ENCODE measurements around the gene ADPRH.
"Not testable (repeated sequence)": the region's sequence is repeated elsewhere in the genome, so short reads cannot be mapped to it uniquely, and the experiment has no call there.

ADPRH gene

DNA sequence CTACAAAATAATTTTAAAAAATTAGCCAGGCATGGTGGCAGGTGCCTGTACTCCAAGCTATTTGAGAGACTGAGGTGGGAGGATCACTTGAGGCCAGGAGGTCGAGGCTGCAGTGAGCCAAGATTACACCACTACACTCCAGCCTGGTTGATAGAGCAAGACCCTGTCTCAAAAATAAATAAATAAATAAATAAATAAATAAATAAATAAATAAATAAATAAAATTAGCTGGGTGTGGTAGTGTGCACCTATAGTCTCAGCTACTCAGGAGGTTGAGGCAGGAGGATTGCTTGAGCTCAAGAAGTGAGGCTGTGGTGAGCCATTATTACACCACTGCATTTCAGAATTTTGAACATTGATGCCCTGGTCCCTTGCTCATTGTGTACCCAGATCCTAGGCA, 15.6 kb downstream of the ADPRH start:
- not testable (repeated sequence) for DNase-seq (ENCODE audit: low read depth, low spot score); H3K27ac ChIP-seq

DNA sequence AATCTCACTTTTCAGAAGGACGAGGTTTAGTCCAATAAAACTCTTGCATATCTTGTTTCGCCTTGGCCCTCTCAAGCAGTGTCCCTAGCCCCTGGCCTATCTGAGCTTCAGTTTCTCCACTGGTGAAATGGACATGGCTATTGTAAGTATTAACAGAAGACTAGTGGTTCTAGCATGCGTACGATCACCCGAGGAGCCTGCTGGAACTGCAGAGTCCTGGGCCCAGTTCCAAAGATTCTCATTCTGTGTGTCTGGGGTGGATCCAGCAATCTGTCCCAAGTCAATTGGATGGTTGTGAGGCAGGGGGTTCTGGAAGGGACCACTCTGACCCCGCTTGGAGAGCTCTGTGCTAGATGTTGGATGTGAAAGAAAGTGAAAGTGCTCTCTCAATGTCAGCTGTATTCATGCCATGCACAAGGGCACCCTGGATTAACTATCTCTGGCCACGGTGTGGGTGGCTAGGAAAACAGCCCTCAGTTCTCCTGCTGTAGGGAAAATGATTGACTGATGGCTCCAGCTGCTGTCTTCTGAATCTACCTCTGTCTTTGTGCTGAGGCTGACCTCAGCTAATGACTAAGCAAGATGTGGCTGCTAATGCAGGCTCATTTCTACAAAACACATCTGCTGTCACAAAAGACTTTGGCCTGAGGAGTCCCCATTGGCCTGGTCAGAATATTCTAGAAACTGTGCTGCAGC, 16.5 kb downstream of the ADPRH start:
- no peak for DNase-seq (ENCODE audit: low read depth, low spot score)
- H3K27ac ChIP-seq = no peak overlapping the region

DNA sequence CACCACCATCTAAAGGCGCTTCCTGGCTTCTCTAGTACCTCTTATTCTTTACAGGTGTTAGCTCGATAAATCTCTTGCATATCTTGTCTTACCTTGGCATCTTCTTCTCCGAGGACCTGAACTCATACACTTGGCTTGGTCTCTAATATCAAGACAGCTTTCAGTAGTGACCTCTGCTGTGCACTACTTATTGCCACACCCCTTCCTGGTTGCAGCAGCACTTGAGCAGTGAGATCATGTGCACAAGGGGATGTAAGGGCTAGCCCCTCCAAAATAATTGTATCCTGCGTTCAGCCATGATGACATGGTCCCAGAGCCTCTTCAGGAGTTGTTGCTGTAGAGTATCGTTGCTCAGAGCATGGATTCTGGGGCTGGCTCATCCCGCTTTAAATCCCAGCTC, 17.1 kb downstream of the ADPRH start:
- no peak overlapping the region for H3K27ac ChIP-seq
- no peak for DNase-seq (ENCODE audit: low read depth, low spot score)

DNA sequence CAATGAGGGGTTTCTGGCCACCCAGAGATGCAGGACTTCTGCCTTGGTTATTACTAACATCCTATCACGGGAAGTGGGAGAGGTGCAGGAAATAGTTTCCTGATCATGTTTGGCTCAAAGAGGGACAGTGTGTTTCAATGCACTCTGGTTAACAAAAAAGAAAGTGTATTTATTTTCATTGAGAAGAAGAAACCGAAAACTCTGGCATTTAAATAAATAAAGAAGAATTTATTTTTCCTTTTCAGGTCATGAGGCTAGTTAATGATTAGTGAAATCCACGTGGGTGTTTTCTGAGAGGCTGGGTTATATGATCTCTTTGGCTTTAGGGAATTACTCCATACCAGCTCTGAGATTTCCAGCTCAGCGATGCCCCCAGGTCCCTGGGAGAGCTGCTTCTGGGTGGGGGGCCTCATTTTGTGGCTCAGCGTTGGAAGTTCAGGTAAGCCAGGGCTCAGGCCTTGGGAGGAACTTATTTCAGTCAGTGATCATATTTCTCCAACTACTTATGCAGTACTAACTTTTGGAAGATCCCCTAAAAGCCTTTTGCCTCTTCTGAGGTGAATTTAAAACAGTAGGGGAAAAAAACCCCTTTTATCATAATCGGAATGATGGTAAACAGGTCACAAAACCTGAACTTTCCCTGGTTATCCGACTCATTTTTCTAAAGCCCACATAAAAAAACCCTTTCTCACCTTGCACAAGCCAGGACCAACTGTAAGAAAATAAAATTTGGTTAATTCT, 18.4 kb downstream of the ADPRH start, which contains the start of gene PLA1A:
Gene PLA1A, plus strand, starts transcription at position 338 of the 741 bp plus-strand sequence. Its CDS starts 29 bp downstream, at position 367.
- DNase-seq (ENCODE audit: low read depth, low spot score) = no peak
- no peak within 1 kb of the TSS for H3K27ac ChIP-seq

DNA sequence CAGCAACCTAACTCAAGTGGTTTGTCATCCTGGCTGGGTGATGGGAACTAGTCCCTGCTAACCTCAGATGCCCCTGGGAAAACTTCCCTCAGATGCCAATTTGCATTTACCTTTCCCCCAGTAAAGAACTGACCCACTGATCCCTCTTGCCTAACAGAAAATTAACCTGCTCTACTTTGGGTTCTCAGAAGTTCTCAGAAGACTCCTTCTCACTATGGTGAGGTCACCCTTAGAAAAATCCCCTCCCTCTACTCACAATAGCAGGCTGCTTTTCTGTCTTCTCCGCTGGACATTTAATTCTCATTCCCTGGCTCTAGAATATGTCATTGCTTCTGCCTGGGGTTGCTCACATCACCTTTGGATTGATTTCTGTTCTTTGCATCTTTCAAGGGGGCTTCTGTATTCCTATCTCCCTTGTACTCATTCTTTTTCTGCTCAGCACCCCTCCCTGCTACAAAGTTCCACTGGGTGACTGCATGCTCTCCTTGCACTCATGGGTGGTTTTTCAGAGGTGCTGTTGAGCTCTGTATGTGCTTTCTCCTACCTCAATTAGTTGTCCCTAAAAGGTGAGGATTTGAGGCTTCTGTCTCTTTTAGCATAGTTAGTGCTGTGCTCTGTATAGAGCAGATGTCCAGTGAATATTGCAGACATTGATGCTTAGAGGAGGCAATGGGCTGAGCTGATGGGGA, 19.3 kb downstream of the ADPRH start:
- no peak for DNase-seq (ENCODE audit: low read depth, low spot score)
- H3K27ac ChIP-seq = no peak overlapping the region

DNA sequence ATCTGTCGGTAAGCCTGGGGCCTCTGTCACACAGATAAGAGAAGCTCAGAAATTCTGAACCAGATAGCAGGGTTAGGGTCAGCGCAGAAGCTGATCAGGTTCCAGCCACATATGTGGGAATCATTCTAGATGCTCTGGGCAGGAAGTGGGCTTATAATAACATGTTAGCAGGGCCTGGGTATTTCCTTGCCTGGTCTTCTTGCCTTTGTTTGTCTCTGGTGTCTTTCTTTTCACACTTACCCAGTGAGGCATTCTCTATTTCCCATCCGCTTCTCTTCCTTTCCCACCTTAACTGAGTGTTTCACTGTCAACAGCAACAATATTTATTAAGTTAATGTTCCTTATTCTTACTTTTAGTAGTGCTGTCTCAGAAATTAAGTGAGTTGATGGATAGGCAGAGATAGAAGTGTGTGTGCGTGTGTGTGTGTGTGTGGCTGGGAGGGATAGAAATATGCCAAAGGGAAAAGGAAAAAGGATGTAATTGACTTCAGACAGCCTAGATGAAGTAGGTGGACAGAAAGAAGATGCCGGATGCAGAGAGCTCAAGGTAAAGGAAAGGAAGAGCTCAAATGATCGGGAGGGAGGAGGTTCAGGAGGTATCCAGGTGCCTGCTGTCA, 20.4 kb downstream of the ADPRH start:
- H3K27ac ChIP-seq = no peak overlapping the region
- DNase-seq (ENCODE audit: low read depth, low spot score) = no peak

DNA sequence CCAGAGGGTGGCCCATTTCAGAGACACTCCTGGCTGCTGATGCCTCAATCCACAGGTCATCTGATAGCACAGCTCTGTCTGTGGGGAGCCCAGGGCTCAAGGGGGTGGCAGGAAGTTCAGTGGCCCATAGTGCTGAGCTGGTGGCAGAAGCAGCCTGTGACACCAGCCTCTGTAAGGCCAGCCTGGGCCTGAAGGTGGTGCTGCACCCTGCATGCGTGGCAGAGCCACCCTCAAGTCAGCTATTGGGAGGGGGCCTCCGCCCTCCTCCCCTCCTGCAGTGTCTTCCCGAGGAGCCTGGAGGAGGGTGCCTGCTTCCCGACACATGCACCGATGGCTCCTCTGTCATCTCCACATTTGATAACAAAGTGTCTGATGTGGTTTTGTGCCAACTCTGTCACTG, 21.4 kb downstream of the ADPRH start:
- no peak overlapping the region for H3K27ac ChIP-seq
- DNase-seq (ENCODE audit: low read depth, low spot score) = no peak

DNA sequence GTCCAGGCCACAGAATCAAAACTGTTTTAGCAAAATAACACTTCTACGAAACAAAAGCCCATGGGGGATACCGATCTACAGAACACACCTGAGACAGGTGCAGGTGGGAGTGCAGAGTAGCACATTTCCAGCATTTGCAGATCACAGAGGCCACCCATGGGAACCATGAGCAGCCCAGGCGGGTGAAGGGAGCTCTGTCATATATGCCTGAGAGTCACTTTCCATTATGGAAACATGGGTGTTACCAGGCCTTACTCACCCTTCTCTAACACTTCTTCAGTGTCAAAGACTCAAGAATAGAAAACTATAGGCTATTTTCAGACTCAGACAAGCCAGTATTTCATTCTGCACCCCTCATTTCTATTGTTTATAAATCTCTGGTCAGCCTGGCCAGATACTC, 21.9 kb downstream of the ADPRH start:
- DNase-seq (ENCODE audit: low read depth, low spot score) = no peak

DNA sequence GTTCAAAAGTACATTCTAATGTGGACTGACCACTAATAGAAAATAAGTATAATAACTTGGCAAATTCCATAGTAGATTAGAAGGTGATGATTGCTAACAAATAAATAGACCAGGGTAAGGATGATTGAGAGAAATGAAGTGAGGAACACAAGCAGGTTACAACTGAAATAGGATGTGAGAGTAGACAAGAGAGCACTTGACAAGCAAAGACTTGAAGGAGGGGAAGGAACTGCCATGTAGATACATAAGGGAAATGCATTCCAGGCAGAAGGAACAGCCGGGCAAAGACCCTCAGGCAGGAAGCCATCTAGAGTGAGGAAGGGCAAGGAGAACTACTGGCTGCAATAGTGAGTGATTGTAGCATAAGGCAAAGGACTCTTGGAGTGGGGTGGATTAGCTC, 23.4 kb downstream of the ADPRH start:
- DNase-seq (ENCODE audit: low read depth, low spot score) = no peak
- H3K27ac ChIP-seq = no peak overlapping the region

More for the DNA sequence above, 21.9 kb downstream of the ADPRH start:
- H3K27ac ChIP-seq = no peak overlapping the region

DNA sequence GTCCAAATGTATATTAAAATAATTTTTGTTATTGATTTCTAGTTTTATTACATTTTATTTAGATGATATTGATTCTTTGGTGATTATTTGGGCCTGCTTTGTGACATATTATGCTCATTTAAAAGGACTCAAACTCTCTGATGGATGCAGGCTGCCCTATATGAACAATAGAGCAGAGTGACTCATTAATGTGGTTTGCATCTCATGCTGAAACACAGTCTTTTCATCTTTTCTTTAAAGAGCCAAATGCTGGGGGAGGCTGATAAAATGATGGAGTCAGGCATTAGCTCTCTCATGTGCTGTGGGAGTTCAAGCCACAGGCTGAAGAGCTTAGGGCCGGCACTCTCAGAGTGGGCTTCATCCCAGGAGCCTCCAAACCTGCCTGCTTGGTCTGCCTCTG, 25.6 kb downstream of the ADPRH start:
- DNase-seq (ENCODE audit: low read depth, low spot score) = no peak
- H3K27ac ChIP-seq = no peak overlapping the region

DNA sequence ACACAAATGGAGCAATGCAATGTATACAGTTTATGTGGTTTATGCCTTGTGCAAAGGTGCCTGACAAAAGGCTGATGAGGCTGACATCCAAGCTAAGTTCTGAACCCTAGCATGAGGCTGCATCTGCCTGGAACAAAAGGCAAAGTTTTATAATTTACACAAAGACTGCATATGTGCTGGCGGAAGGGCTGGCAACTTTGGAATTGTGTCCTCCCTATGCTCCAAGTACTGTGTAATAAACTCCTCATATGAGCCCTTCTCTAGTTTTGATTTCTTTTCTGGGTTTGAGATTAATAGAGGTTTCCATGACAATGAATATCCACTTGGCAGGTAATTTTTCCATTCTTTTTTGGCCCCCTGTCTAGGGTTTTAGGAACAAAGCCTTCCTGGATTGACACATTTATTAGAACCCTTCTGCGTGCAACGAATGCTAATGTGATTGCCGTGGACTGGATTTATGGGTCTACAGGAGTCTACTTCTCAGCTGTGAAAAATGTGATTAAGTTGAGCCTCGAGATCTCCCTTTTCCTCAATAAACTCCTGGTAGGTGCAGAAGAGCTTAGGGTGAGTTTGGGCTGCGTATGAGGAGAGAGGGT, 29.2 kb downstream of the ADPRH start:
- no peak for DNase-seq (ENCODE audit: low read depth, low spot score)

DNA sequence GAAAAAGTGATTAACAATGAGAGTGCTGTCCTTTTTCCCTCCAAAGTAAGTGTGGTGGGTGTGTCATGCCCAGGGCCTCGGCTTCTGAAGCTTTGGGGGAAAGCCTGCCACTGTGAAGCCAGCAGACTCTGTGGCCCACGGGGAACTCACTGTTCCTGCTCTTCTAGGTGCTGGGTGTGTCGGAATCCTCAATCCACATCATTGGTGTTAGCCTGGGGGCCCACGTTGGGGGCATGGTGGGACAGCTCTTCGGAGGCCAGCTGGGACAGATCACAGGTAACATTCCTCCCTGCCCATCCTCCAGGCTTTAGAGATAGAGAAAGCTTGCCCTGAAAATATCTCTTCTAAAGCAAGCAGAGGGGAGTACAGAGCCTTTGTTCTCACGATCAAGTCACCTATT, 30.0 kb downstream of the ADPRH start:
- H3K27ac ChIP-seq = no peak overlapping the region
- DNase-seq (ENCODE audit: low read depth, low spot score) = no peak

More for the DNA sequence above, 29.2 kb downstream of the ADPRH start:
- H3K27ac ChIP-seq = no peak overlapping the region

DNA sequence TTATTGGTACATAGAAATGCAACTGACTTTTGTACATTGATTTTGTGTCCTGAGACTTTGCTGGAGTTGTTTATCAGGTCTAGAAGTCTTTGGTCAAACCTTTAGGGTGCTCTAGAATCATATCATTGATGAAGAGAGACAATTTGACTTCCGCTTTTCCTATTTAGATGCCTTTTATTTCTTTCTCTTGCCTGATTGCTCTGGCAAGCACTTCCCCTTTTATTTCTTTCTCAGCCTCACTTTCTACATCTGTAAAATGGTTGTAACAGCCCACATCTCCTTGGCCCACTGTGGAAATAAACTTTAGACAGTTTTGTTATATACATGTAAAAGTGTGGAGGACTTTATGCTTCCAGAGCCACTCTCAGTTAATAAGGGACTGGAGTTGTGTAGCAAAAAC, 32.4 kb downstream of the ADPRH start:
- DNase-seq (ENCODE audit: low read depth, low spot score) = no peak
- no peak overlapping the region for H3K27ac ChIP-seq

DNA sequence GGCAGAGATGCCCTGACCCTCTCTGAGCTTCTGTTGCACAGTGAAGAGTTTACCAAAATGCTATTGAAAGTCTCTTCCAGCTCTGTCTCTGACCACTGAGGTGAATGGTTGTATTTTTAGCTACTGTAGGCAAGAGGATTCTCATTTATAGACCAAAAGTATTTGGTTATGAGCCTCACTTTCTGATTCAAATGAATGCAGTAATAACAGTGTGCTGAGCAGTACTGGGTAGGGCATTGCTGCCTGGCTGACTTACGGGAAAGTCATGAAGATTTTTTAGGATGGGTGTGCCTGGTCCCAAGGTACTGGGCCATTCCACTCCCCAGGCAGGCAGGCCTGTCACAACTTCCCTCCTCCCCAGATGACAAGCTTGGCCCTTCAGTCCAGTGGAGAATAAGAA, 33.9 kb downstream of the ADPRH start:
- no peak overlapping the region for H3K27ac ChIP-seq
- no peak for DNase-seq (ENCODE audit: low read depth, low spot score)

DNA sequence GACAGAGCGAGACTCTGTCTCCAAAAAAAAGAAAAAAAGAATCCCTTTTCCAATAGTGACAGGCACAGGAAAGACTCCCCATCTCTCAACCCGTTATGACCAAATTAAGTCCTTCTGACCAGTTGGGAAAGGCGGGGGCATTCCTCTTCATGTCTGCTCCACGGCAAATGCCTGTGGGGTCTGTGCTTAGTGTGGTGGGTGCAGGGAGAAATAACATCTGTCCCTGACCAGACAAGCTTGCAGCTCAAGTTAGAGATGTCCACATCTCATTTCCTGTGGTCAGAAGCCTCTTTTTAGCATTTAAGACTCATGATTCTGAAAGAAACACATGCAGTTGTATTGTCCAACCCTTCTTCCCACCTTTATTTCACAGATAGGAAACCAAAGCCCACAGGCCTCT, 34.6 kb downstream of the ADPRH start:
- H3K27ac ChIP-seq = no peak overlapping the region

DNA sequence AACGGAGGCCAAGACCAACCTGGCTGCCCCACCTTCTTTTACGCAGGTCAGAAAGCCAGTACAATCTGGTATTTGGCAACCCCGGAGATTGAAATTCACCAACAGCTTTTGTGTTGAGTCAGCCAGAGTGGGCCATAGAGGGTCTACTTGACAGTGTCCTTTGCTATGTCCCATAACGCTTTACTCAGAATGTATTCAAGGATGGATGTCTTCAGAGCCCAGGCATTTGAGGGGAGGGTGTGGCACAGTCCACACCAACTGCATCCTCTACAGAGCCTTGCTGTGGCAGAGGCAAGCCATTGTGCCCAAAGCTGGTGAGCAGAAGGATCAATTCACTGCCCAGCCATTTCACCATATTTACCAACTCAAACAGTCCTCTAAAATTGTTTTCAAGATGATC, 36.8 kb downstream of the ADPRH start:
- H3K27ac ChIP-seq = no peak overlapping the region
- no peak for DNase-seq (ENCODE audit: low read depth, low spot score)

More for the DNA sequence above, 34.6 kb downstream of the ADPRH start:
- no peak for DNase-seq (ENCODE audit: low read depth, low spot score)

DNA sequence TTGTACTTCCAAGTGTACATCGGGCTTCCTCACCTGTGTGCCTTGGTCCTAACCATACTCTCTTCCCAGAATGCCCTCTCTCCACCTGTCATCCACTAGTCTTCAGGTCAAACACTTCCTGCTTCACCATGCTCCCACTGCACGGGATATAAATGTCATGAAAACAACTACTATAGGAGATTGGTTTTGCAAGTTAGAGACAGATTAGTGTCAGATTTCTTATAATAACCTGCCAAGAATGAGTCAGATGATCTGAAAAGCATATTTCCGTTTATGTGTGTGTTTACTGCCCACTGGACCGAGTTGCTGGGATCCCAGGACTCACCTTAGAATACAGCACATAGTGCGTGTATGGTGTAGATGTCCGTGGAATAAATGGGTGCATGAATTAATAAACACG, 39.8 kb downstream of the ADPRH start:
- no peak for DNase-seq (ENCODE audit: low read depth, low spot score)
- no peak overlapping the region for H3K27ac ChIP-seq

DNA sequence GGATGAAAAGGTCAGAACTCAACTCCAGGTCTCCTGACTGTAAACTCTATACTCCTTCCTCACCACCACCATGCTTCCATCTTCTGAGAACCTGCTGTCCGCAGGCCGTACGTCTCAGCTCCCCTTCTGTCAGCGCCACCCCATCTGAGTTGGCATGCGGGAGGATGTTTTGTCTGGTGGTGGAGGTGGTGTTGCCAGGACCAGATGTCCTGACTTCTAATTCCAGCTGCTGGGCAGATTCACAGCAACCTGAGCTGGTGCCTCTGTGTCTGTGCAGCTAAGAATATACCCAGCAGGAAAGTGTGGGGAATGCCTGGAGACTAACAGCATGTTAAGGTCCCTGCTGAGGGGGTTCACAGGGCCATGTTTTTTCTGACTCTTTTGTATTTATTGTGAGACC, 41.6 kb downstream of the ADPRH start:
- DNase-seq (ENCODE audit: low read depth, low spot score) = no peak
- no peak overlapping the region for H3K27ac ChIP-seq

DNA sequence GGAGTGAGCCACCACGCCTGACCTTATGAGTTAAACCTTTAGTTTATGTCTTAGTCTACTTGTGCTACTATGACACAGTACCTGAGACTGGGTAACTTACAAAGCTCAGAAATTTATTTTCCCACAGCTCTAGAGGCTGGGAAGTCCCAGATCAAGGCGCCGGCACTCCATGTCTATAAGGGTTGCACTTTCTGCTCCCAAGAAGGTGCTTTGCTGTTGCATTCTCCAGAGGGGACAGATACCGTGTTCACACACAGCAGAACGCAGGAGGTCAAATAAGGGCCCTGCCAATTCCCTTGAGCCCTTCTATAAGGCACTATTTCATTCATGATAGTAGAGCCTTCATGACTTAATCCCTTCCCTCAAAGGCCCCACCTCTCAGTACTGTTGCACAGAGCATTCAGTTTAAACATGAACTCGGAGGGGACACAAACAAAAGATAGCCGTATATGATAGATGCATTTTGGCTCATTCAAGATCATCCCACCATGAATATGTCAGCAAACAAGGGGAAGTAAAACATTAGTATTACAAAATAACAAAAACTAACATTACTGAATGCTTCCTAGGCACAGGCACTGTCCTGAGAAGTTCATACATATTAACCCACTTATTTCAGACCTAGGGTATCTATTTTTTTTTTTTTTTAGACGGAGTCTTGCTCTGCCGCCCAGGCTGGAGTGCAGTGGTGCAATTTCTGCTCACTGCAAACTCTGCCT, 44.9 kb downstream of the ADPRH start:
- DNase-seq (ENCODE audit: low read depth, low spot score) = no peak
- no peak overlapping the region for H3K27ac ChIP-seq

Data from epithelial cell of prostate (primary cell).